ENCODE data around the gene PSMD5.

GRCh38 chr9:120846906-120847305 is 4.2 kb upstream of the PSMD5 start:
- TF ChIP-seq NR2F6 (CRISPR knock-in tag; IDR thresholded peaks at IDR 0.05): no peak
- TF ChIP-seq, protein P1, sequence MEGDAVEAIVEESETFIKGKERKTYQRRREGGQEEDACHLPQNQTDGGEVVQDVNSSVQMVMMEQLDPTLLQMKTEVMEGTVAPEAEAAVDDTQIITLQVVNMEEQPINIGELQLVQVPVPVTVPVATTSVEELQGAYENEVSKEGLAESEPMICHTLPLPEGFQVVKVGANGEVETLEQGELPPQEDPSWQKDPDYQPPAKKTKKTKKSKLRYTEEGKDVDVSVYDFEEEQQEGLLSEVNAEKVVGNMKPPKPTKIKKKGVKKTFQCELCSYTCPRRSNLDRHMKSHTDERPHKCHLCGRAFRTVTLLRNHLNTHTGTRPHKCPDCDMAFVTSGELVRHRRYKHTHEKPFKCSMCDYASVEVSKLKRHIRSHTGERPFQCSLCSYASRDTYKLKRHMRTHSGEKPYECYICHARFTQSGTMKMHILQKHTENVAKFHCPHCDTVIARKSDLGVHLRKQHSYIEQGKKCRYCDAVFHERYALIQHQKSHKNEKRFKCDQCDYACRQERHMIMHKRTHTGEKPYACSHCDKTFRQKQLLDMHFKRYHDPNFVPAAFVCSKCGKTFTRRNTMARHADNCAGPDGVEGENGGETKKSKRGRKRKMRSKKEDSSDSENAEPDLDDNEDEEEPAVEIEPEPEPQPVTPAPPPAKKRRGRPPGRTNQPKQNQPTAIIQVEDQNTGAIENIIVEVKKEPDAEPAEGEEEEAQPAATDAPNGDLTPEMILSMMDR (IDR thresholded peaks at IDR 0.05 in 2 of 3, conservative IDR thresholded peaks at IDR 0.05 in 1 of 3; ENCODE audit: insufficient read depth in 2 of 3, low read depth in 1 of 3, low read length in 3 of 3): no peak
- no peak for TF ChIP-seq POLR2AphosphoS5 (IDR thresholded peaks at IDR 0.05; ENCODE audit: control insufficient read depth, insufficient read depth, low read depth, low read length)
- TF ChIP-seq KLF13 (tag; IDR thresholded peaks at IDR 0.05; ENCODE audit: borderline replicate concordance, low read depth): no peak
- no peak for TF ChIP-seq U2AF1 (optimal IDR thresholded peaks at IDR 0.05; ENCODE audit: low read depth, low read length)
- TF ChIP-seq POLR2A (conservative IDR thresholded peaks at IDR 0.05): no peak
